SJCRH30 (cell line): ENCODE data around the gene FRMD5. TPM values are rescaled to one million over a fixed set of nuclear protein-coding genes. Genes with fewer than 3 reads are reported as not detected.

Experiments
- DNase-seq, 2 experiments: peaks; one replicate each; pipeline ENCODE4 v3.0.0-alpha.2; 2015 to 2020
- H3K27ac ChIP-seq: fragments of 250-450 bp; sonication (Bioruptor Pico); 2 replicates; pipeline ENCODE4 v1.5.1; 2020; ENCODE audit warnings: mild to moderate bottlenecking, moderate library complexity
- H3K27me3 ChIP-seq: fragments of 250-450 bp; sonication (Bioruptor Pico); 2 replicates; pipeline ENCODE4 v1.5.1; 2020; ENCODE audit warnings: mild to moderate bottlenecking, moderate library complexity
- H3K36me3 ChIP-seq: fragments of 250-450 bp; sonication (Bioruptor Pico); 2 replicates; pipeline ENCODE4 v1.5.1; 2020; ENCODE audit warnings: mild to moderate bottlenecking, moderate library complexity
- H3K4me1 ChIP-seq: fragments of 250-450 bp; sonication (Bioruptor Pico); 2 replicates; pipeline ENCODE4 v1.5.1; 2020; ENCODE audit warnings: mild to moderate bottlenecking, moderate library complexity
- H3K4me3 ChIP-seq: fragments of 250-450 bp; sonication (Bioruptor Pico); 2 replicates; pipeline ENCODE4 v1.5.1; 2020; ENCODE audit warnings: mild to moderate bottlenecking, moderate library complexity
- H3K9me3 ChIP-seq: fragments of 250-450 bp; sonication (Bioruptor Pico); replicated peaks from 2 replicates; pipeline ENCODE4 v1.5.1; 2020; ENCODE audit warnings: mild to moderate bottlenecking, moderate library complexity
- total RNA-seq: library from RNA; depleted of rRNA; stranded (reverse); fragments of >200 nt; shearing (Covaris generic); gene quantifications from 2 replicates; pipeline ENCODE4 v1.2.3, GENCODE V29; 2014

Gene FRMD5
- total RNA-seq, 1 experiment from 2014 or later: 0.49 TPM

DNA sequence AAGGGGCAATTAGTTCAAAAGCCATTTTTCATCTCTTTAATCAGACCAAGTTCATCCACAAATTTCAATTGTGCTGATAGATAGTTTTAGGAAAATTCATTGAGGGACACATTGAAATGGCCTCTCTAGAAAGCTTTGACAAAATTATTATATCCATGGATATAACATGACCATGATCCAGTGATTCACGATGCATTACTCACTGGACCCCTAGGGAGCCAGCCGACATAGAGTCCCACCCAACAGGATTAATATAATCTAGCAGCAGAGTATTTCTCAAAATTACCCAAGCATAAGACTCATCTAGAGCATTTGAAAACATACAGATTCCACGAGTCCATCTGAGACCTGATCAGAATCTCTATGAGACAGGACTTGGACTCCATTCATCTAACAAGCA is 100.3 kb downstream of the FRMD5 start:
- Histone ChIP-seq H3K4me3 (no peak overlapping the region), H3K27ac (no peak overlapping the region), H3K4me1 (no peaks in the 10 kb centered on the region), H3K27me3 (no peaks in the 10 kb centered on the region), H3K9me3 (no peaks in the 10 kb centered on the region), H3K36me3 (no peaks in the 10 kb centered on the region)
- DNase-seq: no peak

DNA sequence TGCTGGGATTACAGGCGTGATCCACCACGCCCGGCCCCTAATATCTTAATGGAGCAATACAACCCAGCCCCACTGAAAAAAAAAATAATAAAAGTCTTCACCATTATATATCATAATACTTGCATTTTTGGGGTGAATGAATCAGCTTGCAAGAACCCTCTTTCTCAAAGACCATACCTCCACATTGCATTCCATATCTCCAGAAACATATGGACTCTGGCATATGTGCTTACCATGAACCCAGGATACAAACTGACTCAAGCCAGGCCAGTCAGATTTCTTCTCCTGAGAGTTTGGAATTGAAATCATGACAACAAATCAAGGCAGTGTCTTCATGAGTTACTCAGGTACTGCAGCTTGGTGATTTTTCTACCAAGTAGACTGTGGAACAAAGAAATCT is 101.2 kb downstream of the FRMD5 start:
- no peaks in the 10 kb centered on the region for H3K9me3 ChIP-seq
- no peaks in the 10 kb centered on the region for H3K36me3 ChIP-seq
- H3K4me1 ChIP-seq: no peaks in the 10 kb centered on the region
- no peak overlapping the region for H3K27ac ChIP-seq
- no peaks in the 10 kb centered on the region for H3K27me3 ChIP-seq
- no peak overlapping the region for H3K4me3 ChIP-seq
- no peak for DNase-seq

DNA sequence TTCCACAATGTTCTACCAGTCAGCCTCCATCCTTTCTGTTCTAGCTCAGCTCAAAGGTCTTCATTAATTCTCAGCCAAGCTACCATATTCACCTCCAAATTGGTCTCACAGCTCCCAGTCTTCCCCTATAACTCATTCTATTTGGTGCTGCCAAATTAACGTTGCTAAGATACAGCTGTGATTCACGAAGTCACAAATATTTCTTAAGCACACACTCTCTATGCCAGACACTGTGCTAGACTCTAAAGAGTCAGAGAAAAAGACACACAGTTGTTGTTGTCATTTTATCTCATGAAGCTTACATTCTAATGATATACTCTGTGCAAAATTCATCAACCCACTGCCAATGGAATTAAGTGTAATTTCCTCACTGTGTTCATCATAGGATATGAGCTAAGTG is 102.8 kb downstream of the FRMD5 start:
- H3K4me1 ChIP-seq: no peaks in the 10 kb centered on the region
- H3K27ac ChIP-seq: no peak overlapping the region
- H3K9me3 ChIP-seq: no peaks in the 10 kb centered on the region
- H3K27me3 ChIP-seq: no peaks in the 10 kb centered on the region
- no peak overlapping the region for H3K4me3 ChIP-seq
- no peaks in the 10 kb centered on the region for H3K36me3 ChIP-seq
- DNase-seq: no peak

DNA sequence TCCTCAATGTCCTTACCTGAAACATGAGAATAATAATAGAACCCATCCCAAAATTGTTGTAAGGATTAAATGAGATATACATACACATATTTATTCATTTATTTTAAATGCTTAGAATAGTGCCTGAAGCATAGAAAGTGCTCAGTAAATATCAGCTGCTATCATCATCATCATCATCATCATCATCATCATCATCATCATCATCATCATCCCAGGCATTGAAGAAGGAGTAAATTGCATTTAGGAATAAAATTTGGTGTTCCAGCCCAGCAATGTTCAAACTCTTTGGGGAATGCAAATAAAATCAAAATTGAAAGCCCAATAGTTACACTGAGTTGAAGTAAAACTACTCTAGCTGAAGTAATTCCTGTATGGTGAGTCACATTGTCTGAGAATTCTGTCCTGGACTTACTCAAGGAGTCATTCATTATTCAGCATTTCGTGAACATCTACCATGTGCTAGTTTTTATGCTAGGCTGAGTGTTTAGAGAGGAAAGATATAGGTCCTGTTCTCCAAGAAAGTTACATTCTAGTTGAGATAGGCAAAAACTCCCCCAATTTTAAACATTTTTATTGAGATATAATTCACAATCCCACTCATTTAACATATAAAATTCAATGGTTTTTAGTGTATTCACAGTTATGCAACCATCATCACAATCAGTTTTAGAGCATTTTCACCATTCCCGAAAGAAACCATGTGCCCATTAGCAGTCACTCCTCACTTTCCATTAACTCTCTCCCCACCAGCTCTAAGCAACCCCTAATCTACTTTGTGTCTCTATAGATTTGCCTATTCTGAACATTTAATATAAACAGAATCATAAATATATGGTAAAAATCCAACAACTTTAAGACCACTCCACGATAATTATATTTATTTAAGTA is 107.2 kb downstream of the FRMD5 start:
- no peaks in the 10 kb centered on the region for H3K27me3 ChIP-seq
- H3K9me3 ChIP-seq: no peaks in the 10 kb centered on the region
- no peaks in the 10 kb centered on the region for H3K4me1 ChIP-seq
- no peaks in the 10 kb centered on the region for H3K36me3 ChIP-seq
- no peak for DNase-seq
- H3K4me3 ChIP-seq: no peak overlapping the region
- no peak overlapping the region for H3K27ac ChIP-seq

DNA sequence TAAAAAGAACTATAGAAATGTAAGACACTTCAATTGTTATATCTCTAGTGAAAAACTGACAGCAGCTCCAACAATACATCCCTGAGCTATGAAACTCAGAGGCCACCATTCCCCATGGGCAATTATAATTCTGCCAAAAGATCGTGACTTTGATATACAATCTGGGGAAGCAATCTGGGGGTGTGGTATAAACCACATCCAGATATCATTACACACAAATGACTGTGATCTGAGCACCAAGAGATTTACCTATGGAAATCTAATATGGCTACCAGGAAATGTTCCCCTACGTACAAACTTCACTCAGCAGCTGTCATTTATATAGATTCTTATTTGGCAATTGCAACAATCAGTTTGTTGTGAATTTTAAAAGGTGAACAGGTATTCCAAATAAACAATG is 110.3 kb downstream of the FRMD5 start:
- H3K9me3 ChIP-seq: no peaks in the 10 kb centered on the region
- no peak overlapping the region for H3K4me3 ChIP-seq
- H3K36me3 ChIP-seq: no peaks in the 10 kb centered on the region
- DNase-seq: no peak
- H3K27ac ChIP-seq: no peak overlapping the region
- H3K4me1 ChIP-seq: no peaks in the 10 kb centered on the region; the same call in 1 of the 2 replicates
- H3K27me3 ChIP-seq: no peaks in the 10 kb centered on the region

DNA sequence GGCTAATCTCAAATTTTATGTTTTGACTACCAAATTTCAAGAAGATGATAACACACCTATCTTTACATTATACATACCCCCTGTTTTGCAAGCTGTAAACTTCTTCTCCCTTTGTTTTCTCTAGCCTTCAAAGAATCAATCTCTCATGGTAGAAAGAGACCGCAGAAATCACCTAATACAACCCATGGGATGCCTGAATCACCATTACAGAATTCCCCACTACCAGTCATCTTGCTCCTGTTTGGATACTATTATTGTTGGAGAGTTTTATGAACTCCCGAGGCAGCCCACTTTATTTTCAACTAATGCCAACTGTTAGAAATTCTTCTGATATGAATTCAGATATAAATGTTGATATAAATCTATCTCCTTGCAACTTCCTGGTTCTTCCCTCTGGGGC is 110.9 kb downstream of the FRMD5 start:
- no peak overlapping the region for H3K27ac ChIP-seq
- H3K36me3 ChIP-seq: no peaks in the 10 kb centered on the region
- H3K27me3 ChIP-seq: no peaks in the 10 kb centered on the region
- no peaks in the 10 kb centered on the region for H3K9me3 ChIP-seq
- no peak for DNase-seq
- no peaks in the 10 kb centered on the region; the same call in 1 of the 2 replicates for H3K4me1 ChIP-seq
- H3K4me3 ChIP-seq: no peak overlapping the region

DNA sequence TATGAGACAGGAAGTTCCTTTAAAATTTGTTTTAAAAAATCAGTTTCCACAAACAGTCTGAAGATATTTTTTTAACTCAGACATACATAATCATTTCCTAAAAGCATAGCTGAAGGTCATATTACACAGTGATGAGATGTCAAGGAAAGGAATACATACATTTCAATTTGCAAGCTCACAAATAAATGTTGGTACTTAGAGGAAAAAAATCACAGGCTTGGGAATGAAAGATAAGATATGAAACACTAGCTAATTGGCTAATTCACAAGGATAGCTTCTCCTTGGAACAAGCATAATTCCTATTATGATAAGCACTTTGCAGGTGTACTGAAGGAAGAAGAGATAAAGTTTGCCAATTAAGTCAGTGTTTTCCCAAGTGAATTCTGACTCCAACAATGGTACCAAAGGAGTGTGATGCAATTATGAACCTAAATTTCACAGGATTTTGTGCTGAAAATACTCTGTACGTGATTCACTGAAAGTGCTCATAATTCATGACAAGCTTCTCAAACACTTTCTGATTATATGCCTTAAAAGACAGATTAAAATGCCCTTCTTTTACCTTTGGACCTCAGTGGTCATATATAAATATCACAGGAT is 112.4 kb downstream of the FRMD5 start:
- Histone ChIP-seq H3K27ac (no peak overlapping the region), H3K36me3 (no peaks in the 10 kb centered on the region), H3K4me3 (no peak overlapping the region), H3K4me1 (no peaks in the 10 kb centered on the region; the same call in 1 of the 2 replicates), H3K9me3 (peaks cover 2% of the 10 kb centered on the region; the same call in 1 of the 2 replicates), H3K27me3 (no peaks in the 10 kb centered on the region)
- DNase-seq: no peak

DNA sequence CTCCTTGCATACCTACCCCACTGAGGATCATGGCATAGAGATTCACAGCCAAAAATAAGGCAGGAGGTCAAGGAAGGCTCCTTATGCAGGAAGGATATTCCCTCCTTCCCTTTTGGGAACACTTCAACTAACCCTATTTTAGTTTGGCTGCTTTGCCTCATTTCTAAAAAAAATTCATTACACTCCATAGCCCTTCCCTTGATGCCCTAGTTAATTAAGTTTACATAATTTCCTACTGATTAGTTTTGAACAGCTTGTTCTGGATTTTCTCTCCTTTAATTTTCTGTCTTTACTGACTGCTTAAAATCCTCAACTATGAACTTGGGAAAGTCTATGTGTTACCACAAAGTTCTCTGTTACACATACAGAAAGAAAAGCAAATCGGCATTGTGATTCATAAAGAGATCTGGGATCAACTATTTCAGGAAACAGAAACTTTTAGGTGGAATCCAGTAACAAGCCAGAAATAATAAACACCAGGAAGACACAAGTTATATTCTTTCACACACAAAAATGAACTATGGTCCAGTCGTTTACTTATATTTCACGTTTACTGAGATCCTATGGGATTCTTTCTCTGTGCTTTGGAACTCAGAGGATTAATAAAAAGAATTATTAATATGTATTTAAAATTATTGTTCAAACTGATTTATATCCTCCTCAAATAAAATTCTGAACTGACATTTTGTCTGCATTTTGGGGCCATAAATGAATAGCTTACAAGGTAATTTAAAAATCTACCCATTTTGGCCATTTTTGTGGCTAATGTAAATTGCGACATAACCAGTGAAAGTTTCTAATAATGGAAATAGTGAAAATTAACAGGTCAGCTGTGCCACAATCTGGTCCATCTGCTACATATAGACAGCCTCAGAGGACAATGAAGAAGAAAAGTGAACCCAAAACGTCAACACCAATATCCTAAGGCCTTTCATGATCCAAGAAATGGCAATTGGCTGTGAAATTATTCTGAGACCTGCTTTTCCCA is 113.8 kb downstream of the FRMD5 start:
- Histone ChIP-seq H3K9me3 (peaks cover 2% of the 10 kb centered on the region; the same call in 1 of the 2 replicates), H3K27me3 (no peaks in the 10 kb centered on the region), H3K4me3 (no peak overlapping the region), H3K4me1 (no peaks in the 10 kb centered on the region; the same call in 1 of the 2 replicates), H3K27ac (no peak overlapping the region), H3K36me3 (no peaks in the 10 kb centered on the region)
- DNase-seq: no peak

DNA sequence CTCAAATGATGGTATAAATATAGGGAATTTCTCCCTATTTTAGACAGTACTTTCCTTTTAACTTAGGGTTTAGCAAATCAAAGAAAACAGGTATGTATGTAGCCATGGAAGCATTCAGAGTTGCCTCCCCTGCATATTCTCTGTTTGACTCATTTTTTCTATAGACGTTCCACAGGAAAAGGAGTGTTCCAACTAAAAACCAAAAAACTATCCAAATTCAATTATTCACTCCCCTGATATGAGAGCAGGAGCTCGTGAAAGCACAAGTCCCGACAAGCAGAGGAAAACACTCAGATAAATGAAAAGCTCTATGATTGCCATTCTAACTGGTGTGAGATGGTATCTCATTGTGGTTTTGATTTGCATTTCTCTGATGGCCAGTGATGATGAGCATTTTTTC is 119.5 kb downstream of the FRMD5 start:
- Histone ChIP-seq H3K4me1 (no peaks in the 10 kb centered on the region), H3K36me3 (no peaks in the 10 kb centered on the region), H3K9me3 (peaks cover 2% of the 10 kb centered on the region; the same call in 1 of the 2 replicates), H3K4me3 (no peak overlapping the region), H3K27me3 (no peaks in the 10 kb centered on the region), H3K27ac (no peak overlapping the region)
- no peak for DNase-seq

DNA sequence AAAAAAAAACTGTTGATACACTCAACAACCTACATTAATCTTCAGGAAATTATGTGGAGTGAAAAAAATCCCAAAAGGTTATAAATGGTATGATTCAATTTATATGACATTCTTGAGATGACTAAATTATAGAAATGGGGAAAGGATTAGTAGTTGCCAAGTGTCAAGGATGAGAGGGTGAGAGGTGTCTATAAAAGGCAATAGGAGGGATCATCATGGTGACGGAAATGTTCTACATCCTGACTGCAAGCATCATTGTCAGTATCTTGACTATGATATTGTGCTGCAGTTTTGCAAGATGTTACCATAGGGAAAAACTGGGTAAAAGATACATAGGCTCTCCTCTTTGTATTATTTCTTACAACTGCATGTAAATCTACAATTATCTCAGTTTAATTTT is 125.6 kb downstream of the FRMD5 start:
- no peaks in the 10 kb centered on the region for H3K36me3 ChIP-seq
- H3K4me1 ChIP-seq: no peaks in the 10 kb centered on the region
- no peak for DNase-seq

DNA sequence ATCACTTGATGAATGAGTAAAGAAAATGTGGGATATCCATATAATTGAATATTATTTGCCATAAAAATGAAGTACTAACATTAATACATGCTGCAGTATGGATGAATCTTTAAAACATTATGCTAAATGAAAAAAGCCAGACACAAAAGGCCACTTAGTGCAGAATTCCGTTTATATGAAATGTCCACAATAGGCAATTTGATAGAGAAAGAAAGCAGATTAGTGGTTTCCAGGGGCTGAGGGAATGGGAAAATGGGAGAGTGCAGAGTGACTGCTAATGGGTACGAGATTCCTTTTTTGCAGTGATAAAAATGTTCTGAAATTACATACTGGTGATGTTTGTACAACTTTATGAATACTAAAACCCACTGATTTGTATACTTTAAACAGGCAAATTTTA is 126.7 kb downstream of the FRMD5 start:
- no peaks in the 10 kb centered on the region for H3K9me3 ChIP-seq
- no peaks in the 10 kb centered on the region for H3K36me3 ChIP-seq

More for the DNA sequence above, 125.6 kb downstream of the FRMD5 start:
- Histone ChIP-seq H3K27ac (no peak overlapping the region), H3K9me3 (no peaks in the 10 kb centered on the region), H3K27me3 (no peaks in the 10 kb centered on the region), H3K4me3 (no peak overlapping the region)

DNA sequence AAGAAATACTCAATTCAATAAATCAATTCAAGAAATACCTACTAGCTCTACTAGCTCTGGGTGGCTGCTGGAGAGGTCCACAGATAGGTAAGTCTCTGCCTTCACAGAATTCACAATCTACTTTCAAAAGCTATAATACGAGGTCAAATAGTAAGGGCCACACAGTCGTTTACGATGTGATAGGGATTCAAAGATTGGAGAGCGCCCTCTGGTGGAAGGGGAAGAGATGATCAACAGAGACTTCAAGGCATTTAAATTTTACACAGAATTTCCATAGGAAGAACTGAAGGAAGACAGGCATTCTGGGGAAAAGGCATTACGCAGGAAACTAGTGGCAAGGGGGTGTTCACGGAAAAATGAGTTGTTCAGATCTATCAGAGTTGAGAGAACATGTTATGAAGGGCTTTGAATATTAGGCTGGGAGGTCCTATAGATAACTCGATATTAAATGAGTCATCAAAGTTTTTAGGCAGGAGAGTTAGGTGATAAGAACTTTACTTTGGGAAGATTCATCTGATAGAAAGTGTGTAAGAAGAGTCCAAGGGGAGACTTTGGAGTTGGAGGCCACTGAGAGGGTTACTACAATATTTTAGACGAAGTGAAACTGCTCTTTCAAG is 128.8 kb downstream of the FRMD5 start:
- H3K4me3 ChIP-seq: no peak overlapping the region
- peak; percentile 61 to 89 for DNase-seq

More for the DNA sequence above, 126.7 kb downstream of the FRMD5 start:
- H3K4me3 ChIP-seq: no peak overlapping the region
- no peaks in the 10 kb centered on the region for H3K4me1 ChIP-seq
- H3K27me3 ChIP-seq: no peaks in the 10 kb centered on the region
- DNase-seq: no peak
- H3K27ac ChIP-seq: no peak overlapping the region

DNA sequence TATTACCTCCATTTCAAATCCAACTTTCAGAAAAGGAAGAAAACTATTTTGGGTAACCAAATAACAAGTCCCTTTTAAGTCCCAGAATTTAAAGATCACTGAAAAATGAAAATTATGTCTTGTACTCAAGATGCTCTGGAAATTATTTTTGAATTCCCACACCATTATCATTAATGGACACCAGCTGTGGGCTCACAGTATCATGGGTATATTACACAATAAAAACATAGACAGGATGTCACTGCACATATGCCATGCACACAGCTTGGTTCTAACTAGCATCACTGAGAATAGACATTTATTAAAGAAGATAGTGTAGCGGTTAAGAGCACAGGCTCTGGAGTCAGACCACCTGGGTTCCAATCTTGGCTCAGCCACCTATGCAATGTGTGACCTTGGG is 130.4 kb downstream of the FRMD5 start:
- Histone ChIP-seq H3K9me3 (no peaks in the 10 kb centered on the region), H3K36me3 (no peaks in the 10 kb centered on the region), H3K27ac (no peak overlapping the region), H3K4me3 (no peak overlapping the region), H3K27me3 (no peaks in the 10 kb centered on the region), H3K4me1 (no peaks in the 10 kb centered on the region)
- DNase-seq: no peak

More for the DNA sequence above, 128.8 kb downstream of the FRMD5 start:
- Histone ChIP-seq H3K36me3 (no peaks in the 10 kb centered on the region), H3K4me1 (no peaks in the 10 kb centered on the region), H3K9me3 (no peaks in the 10 kb centered on the region), H3K27me3 (no peaks in the 10 kb centered on the region), H3K27ac (no peak overlapping the region)

DNA sequence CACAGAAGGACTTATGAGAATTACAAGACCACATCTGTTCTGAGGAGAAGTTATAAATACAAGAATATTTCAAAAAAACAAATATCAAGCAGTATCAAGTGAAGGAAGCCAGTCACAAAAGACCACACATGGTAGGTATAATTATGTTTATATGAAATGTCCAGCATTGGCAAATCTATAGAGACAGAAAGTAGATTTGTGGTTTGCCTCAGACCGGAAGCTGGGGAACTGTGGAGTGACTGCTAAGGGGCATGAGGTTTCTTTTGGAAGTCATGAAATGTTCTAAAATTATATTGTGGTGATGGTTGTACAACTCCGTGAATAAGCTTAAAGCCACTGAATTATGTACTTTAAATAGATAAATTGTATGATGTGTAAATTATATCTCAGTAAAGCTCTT is 136.9 kb downstream of the FRMD5 start:
- Histone ChIP-seq H3K27ac (no peak overlapping the region), H3K4me3 (no peak overlapping the region), H3K9me3 (no peaks in the 10 kb centered on the region), H3K4me1 (no peaks in the 10 kb centered on the region), H3K27me3 (no peaks in the 10 kb centered on the region), H3K36me3 (no peaks in the 10 kb centered on the region)
- DNase-seq: peak; percentile 4 to 18
